Left ventricle myocardium superior (tissue), 1 donor: ENCODE data around the gene DNMBP. TPM values are rescaled to one million over a fixed set of nuclear protein-coding genes. Genes with fewer than 3 reads are reported as not detected.

Experiments
- total RNA-seq: library from RNA; stranded (reverse); fragmentation: NEBNext Ultra II Directional; extraction: Animal tissue kit (Norgen Biotek cat#: 25700); gene quantifications from one replicate; pipeline ENCODE4 v1.2.1, GENCODE V29; 2021
- donor health status: DM: no; HTN: yes; CAD: no; lungs with severe emphysema.

Gene DNMBP
- total RNA-seq, 1 donor from 2014 or later, result 5.5 TPM

Other genes starting within 250 kb of the DNMBP start
- gene ABCC2, start 227.3 kb downstream of the DNMBP start, total RNA-seq, result 0.25 TPM
- not detected for gene CPN1, start 71.9 kb upstream of the DNMBP start, total RNA-seq
- 7.8 TPM for gene ERLIN1, start 176.1 kb upstream of the DNMBP start, total RNA-seq
- gene CHUK, start 219.6 kb upstream of the DNMBP start, total RNA-seq, result 10.3 TPM